DMS53 treated with DMSO at 0.1 percent for 48 hours (cell line): ENCODE results near the gene NCAM2.

ENCODE experiments used
- DNase-seq: peaks from one replicate; lab custom pipeline; 2025; ENCODE audit not compliant: unreplicated experiment; lab: John Stamatoyannopoulos, UW

Gene NCAM2

DNA sequence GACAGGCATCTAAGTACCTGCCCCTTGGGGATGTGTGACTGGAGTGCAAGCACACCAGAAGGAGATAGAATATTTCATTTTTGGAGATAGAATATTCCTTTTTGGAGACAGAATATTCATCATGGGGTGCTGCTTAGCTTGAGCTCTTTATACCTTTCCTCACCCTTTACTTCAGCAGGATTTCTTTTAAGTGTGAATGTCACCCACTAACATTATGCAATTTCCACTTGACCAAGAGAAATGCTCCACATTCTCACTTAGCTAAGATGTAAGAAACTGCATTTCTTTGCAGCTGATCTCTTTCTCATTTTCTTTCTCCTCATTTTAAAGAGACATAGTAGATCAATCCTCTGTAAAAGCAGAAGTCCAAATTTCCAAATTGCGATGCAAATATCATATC, 436.7 kb downstream of the NCAM2 start:
- DNase-seq, result no peak

DNA sequence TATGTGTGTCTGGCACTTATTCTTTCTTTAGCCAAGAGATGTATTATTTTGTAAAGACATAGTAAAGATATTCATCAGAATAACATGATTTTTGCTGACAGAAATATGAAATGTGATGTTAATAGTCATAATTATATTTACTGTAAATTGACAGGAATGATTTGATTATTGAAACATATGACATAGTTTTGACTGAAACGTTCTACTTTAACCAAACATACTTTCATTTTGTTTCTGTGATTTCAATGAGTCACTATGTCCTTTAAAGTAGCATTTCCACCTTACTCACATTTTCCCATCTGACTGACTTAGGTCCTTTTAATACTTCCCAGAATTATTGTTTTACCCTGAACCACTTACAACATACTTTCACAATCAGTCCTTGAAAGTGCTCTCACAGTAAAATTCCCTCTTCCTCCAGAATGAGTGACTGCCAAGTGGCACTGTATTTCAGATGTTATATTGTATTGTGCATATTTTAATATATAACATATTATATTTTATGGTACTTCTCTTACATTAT, 437.9 kb downstream of the NCAM2 start:
- DNase-seq, result no peak

GRCh38 chr21:21439761-21440160, 441.6 kb downstream of the NCAM2 start:
- no peak for DNase-seq

DNA sequence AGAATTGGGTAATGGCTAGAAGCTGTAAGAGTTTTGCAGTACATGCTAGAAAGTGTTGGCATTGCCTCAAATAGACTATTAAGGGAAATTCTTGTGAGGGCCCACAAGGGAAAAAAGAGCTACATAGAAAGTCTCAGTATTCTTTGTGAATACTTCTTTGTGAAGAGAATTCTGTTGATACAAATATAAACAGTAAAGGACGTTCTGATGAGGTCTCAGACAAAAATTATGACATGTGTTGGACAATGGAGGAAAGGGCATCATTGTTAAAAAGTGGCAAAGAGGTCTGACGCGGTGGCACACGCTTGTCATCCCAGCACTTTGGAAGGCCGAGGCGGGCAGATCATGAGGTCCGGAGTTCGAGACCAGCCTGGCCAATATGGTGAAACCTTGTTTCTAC, 458.9 kb downstream of the NCAM2 start:
- DNase-seq, result no peak

DNA sequence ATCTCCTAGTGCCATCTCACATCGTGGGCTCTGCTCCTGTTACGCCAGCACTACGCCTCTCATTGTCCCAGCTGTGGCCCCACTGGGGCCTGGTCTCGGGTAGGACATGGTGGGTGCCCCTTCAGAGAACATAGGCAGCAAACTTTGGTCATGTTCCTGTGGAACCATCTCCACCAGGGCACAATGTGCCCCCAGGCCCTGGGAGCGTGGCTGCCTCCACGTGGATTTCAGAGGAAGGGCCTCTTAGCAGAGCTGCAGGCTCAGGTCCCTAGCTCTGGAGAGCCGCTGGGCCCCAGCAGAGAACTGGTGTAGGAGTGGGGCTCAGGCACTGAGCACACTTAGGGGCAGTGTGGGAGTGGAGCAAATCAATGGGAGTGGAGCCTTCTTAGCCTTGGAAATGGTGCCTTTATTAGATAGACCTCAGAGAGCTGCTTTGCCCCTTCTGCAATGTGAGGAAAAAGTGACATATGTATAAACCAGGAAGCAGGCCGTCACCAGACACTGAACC, 460.0 kb downstream of the NCAM2 start:
- no peak for DNase-seq

- DNase-seq, result no peak
Measured at GRCh38 chr21:21460979-21461378, 462.8 kb downstream of the NCAM2 start.

- DNase-seq, result no peak
Measured at GRCh38 chr21:21463456-21463855, 465.2 kb downstream of the NCAM2 start.

DNA sequence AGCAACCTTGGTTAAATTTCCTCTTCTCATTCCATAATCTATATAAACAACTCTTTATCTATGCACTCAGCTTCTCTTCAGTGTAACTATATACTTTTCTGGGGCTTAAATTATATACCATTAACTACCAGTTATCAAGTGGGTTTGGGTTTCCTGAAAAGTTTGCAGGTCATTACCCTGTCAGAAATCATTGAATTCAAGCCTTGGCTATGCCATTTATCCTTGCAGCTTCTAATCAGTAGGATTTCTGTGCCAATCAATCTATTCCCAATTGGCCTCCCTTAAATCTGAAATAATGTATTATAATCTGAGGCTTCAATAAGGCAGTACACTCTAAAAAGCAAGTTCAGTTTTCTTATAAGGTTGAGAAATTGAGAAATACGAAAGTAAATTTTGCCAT, 466.5 kb downstream of the NCAM2 start:
- DNase-seq, result no peak

- no peak for DNase-seq
Measured at GRCh38 chr21:21466752-21467151, 468.5 kb downstream of the NCAM2 start.

- DNase-seq, result no peak
Measured at GRCh38 chr21:21468003-21468402, 469.8 kb downstream of the NCAM2 start.

- DNase-seq, result no peak
Measured at GRCh38 chr21:21481239-21481638, 483.0 kb downstream of the NCAM2 start.

- no peak for DNase-seq
Measured at GRCh38 chr21:21508859-21509258, 510.6 kb downstream of the NCAM2 start.

DNA sequence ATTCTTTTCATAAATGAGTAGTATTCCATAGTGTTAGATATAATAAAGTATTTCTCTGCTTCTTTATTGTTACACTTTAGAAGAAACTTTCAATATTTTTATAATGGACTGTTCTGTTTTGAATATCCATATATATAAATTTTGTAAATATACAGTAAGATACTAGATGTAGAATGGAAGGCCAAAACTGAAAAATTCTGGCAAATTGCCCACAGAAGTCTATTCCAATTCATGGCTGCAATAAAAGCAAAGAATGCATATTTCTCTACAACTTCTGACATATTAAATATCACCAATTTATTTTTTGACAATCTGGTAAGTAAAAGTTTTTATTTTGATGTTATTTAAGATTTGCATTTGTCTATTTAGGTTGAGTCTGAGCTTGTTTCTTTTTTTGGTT, 532.5 kb downstream of the NCAM2 start:
- no peak for DNase-seq

- no peak for DNase-seq
Measured at GRCh38 chr21:21547368-21547953, 549.3 kb downstream of the NCAM2 start.

- no peak for DNase-seq
Measured at GRCh38 chr21:21559285-21560045, 561.3 kb downstream of the NCAM2 start.
